Mammary microvascular endothelial cell (primary cell): ENCODE data around the gene YY1. TPM values are rescaled to one million over a fixed set of nuclear protein-coding genes. Genes with fewer than 3 reads are reported as not detected.

Experiments used
- total RNA-seq: library from RNA; depleted of rRNA; stranded (reverse); fragments of >200 nt; gene quantifications from 2 replicates; pipeline ENCODE4 v1.2.3, GENCODE V29; 2015

YY1 gene
- 34.1 and 36.2 TPM in 2 replicates for total RNA-seq

DNA sequence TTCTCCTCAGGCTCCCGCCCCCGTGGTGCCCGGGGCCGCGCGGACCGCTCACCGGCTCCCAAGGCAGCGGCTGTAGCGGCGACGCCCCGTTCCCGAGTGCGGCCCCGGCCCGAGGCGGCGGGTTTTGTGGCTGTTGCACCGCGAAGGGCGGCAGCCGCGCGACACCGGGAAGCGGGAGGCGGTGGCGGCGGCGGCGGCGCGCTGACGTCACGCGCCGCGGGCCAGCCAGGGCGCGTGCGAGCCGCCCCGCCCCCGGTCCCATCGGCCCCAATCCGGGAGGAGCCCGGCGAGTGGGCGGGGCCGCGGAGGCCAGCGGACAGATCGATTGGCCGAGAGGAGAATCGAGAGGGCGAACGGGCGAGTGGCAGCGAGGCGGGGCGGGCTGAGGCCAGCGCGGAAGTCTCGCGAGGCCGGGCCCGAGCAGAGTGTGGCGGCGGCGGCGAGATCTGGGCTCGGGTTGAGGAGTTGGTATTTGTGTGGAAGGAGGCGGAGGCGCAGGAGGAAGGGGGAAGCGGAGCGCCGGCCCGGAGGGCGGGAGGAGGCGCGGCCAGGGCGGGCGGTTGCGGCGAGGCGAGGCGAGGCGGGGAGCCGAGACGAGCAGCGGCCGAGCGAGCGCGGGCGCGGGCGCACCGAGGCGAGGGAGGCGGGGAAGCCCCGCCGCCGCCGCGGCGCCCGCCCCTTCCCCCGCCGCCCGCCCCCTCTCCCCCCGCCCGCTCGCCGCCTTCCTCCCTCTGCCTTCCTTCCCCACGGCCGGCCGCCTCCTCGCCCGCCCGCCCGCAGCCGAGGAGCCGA, at the start of gene YY1:
YY1 (plus strand) TSS at position 726 of the 792 bp plus-strand sequence. CDS start 101 bp downstream, outside the sequence.

DNA sequence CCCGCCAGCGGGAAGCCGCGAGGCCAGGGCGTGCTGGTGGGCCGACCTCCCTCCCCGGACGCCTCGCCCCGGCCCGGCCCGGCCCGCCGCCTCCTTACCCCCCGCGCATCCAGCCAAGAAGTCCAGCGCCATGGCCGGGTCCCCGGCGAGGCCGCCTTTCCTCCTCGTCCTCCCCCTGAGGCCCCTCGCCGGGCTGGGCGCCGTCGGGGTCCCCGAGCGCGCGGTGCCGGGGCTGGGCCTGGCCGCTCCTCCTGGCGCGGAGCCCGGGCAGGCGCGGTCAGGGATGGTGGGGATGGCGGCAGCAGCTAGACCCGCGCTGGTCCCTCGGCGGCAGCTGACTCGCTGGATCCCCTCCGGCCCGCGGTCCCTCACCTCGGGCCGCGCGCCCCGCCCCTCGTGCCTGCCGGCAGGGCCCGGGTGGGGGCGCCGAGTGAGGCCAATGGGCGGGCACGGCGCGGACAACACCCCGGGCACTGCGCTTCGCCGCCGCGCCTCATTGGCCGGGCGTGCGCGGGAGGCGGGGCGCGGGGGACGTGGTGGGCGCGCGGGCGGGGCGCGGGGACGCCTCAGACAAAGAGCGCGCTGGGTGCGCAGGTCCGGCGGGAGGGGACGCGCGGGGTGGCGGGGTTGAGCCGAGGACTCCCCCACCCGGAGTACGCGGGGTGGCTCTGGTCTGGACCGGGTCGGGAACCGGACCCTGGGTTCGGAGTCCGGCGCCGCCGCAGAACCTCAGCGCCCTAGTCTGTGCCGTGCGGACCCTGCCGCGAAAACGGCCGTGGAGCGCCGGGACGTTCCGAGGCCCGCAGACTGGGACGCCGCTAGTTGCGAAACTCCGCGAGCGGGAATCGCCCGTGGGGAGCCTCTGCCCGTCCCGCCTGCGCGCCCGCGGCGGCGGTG, 67.4 kb downstream of the YY1 start, which contains the start of gene SLC25A29:
SLC25A29 (minus strand) TSS at position 344 of the 897 bp plus-strand sequence; CDS start at position 132, 212 bp downstream.

DNA sequence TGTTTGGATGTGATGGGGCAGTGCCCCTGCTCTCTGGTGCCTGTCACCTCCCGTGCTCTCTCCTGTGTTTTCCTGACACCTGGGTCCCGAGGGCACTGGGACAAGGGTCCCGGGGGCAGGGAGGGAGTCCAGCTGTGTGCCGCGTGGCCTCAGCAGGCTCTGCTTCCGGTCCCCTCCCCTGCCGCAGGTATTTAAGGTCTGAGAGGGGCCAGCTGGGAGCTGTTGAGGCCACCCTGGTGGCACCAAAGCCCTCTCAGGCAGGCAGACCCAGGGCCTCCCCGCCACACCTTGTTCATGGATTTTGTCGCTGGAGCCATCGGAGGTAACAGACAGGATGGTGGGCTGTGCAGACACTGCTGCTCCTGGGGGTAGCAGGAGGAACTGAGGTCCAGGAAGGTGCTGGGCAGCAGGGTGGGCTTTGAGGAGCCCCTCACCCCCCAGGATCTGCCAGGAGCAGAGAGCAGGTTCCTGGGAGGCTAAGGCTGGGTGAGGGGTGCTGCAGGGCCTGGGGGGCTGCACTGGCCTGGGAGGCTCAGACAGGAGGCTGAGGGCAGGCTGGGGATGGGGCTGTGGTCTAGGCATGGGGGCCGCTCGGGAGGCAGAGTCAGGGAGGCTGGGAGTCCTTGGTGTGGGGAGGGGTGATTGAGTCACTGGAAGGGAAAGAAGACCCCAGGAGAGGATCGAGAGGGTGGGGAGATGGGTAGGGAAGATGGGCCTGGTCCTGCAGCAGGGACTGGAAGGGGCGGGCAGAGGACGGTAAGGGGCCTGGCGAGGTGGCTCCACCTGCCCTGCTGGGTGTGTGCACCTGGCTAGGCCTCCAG, 84.4 kb downstream of the YY1 start, which contains the start of gene SLC25A47:
SLC25A47 (plus strand) TSS at position 219 of the 821 bp plus-strand sequence; CDS start at position 295, 76 bp downstream.

Other genes starting within 250 kb of the YY1 start
- 12.5 and 16.7 TPM in 2 replicates for gene EVL, start 173.7 kb upstream of the YY1 start, total RNA-seq
- gene DEGS2, start 79.5 kb upstream of the YY1 start, total RNA-seq: 0.10 TPM in 1 of 2 replicates, not detected in the other
- gene SLC25A29, start 67.3 kb downstream of the YY1 start, total RNA-seq: 44.4 and 45.5 TPM in 2 replicates
- not detected in 2 replicates for gene SLC25A47, start 84.2 kb downstream of the YY1 start, total RNA-seq
- 17.4 and 20.3 TPM in 2 replicates for gene WDR25, start 137.3 kb downstream of the YY1 start, total RNA-seq